ENCODE measurements around the gene CHAMP1.

GRCh38 chr13:114324334-114324733 is 10.0 kb downstream of the CHAMP1 start:
- TF ChIP-seq EP300 (IDR thresholded peaks at IDR 0.05): no peak
- TF ChIP-seq CTCF (IDR thresholded peaks at IDR 0.05): no peak

All from esophagus muscularis mucosa (tissue), 3 donors.